Measurements from ENCODE around the gene SPA17.

DNA sequence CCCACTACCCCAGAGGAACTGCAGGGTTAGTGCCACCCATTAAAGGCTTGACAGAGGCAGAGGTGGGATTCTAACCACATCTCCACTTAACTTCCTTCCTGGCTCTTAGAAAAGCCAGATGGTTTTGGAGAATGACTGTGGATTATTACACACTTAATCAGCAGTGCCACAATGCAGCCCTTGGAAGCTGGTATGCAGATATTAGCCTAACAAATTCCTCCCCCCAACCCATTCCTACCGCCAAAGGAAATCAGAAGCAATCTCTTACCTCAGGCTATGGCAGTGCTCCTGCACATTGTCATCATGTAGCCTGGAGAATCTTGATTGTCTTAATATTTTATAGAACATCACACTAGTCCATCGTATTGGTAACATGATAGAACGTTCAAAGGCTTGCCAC, 42.9 kb downstream of the SPA17 start:
- TF ChIP-seq, protein P1, sequence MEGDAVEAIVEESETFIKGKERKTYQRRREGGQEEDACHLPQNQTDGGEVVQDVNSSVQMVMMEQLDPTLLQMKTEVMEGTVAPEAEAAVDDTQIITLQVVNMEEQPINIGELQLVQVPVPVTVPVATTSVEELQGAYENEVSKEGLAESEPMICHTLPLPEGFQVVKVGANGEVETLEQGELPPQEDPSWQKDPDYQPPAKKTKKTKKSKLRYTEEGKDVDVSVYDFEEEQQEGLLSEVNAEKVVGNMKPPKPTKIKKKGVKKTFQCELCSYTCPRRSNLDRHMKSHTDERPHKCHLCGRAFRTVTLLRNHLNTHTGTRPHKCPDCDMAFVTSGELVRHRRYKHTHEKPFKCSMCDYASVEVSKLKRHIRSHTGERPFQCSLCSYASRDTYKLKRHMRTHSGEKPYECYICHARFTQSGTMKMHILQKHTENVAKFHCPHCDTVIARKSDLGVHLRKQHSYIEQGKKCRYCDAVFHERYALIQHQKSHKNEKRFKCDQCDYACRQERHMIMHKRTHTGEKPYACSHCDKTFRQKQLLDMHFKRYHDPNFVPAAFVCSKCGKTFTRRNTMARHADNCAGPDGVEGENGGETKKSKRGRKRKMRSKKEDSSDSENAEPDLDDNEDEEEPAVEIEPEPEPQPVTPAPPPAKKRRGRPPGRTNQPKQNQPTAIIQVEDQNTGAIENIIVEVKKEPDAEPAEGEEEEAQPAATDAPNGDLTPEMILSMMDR (conservative IDR thresholded peaks at IDR 0.05; ENCODE audit: low read depth, low read length), result no peak
- no peak for TF ChIP-seq EZH2 (IDR thresholded peaks at IDR 0.05; ENCODE audit: low read length, unreplicated experiment)

Data from PC-3 (cell line).